Skin of body (tissue), 2 donors: ENCODE measurements around the gene PARVG. TPM values are rescaled to one million over a fixed set of nuclear protein-coding genes. Genes with fewer than 3 reads are reported as not detected.

Experiments
- DNase-seq: peaks from one replicate; lab custom pipeline; 2025; lab: John Stamatoyannopoulos, UW
- total RNA-seq: library from RNA; depleted of rRNA; stranded (reverse); fragments of >200 nt; gene quantifications from one replicate; pipeline ENCODE4 v1.2.3, GENCODE V29; 2014

The PARVG gene
- total RNA-seq, 1 donor from 2014 or later = 5.7 TPM

DNA sequence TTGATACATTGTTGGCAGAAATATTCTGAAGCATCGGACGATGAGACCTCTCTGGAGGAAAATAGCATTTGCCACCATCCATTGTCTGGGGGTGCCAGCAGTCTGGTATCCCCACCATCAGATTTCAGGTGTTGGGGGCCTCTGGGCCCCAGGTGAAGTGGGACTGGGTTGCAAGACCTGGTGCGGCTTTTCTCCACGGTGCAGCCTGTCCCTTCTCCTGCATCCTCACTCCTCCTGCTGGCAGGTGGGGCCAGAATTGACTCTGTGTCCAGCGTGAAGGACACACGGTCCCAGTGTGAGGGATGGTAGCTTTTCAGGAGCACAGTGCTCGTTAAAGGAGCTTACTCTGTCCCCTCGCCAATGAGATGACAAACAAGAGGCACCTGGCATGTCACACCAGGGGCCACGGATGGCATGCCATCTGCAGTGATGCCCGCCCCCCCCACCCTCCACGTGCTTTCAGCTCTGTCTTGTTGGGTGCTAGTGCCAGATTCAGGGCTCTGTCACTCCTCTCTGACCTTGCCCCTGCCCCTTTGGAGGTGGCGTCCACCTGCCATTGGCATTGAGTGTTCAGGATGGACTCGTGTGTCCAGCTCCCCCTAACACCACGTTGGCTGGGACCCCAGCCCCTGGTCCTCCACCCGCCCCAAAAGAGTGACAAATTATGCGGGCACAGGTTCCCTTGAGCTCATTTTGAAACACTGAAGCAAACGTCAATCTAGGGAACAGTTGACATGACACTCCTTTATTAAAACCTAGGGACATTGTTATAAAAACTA, 62.4 kb downstream of the PARVG start:
- DNase-seq = no peak

DNA sequence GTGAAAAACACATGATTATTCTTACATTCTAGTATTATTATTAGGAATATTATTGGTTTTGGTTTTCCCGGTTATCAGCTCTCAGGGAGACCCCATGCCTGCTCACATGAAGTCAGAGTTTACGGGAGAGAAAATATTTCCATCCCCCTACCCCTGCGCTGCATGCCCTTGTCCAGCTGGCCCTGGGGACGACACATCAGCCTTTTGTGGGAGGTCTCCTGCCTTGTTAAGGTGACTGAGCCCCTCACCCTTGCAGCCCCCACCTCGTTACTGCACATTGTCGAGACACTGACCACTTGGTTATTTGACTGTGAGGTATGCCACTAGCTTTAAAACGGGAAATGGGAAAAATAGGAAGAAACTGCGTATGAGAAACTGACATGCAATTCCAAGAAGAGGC, 63.0 kb downstream of the PARVG start:
- DNase-seq = no peak

DNA sequence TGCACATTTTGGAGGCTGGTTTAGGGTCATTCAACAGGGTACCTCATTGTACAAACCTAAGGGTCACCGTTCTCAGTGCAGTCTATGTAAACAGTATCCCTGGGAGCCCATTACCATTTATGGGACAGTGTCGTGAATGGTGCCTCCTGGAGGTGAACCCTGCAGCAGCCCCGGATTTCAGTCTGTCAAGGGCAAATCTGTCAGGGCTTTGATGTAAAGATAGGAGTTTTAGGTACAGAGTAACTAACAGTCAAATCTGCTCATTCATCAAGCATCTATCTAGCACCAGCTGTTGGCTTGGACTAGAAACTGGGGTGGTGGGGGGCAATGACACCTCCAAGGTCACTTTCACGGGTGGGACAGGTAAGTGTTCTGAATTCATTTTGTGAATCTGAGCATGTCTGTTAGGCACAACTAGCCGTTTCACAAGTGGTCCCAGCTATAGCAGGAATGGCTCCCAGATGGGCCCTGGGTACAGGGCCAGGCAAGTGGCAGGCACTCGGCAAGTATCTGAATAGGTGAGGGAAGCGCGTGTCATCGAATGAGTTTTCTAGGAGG, 63.6 kb downstream of the PARVG start:
- no peak for DNase-seq

DNA sequence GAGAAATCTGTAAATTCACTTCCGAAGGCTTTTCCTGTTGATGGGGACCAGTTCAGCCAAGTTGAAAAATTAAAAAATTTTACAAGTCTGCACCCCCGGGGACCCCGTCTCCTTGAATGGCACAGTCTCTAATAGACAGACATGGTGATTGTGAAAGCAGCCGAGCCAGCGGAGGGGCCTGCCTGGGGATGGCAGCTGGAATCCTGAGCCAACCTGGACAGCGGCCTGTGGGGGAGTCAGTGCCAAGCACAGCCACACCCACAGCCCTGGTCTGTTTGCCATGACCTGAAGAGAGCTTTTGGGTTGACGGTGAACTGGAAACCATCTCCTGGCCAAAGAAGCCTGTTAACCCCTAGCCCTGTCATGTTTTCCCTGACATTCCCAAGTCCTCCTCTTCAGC, 64.7 kb downstream of the PARVG start:
- DNase-seq = no peak

DNA sequence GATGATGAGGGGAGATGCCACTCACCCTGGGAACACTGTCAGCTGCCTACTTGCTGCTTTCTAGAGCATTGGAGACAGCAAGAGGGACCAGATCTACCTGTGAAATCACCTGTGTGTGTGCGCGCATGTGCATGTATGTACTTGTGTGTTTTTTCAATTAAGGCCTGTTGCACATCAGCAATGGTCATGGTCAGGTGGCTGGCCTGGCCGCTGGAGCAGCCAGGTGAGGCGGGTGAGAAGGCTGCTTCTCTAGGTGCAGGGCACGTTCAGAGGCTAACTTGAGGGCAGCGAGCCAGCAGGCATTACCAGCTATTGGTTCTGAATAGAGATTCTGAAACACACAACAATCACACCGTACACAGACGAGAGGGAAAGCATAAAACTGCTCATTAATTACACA, 65.1 kb downstream of the PARVG start:
- no peak for DNase-seq

DNA sequence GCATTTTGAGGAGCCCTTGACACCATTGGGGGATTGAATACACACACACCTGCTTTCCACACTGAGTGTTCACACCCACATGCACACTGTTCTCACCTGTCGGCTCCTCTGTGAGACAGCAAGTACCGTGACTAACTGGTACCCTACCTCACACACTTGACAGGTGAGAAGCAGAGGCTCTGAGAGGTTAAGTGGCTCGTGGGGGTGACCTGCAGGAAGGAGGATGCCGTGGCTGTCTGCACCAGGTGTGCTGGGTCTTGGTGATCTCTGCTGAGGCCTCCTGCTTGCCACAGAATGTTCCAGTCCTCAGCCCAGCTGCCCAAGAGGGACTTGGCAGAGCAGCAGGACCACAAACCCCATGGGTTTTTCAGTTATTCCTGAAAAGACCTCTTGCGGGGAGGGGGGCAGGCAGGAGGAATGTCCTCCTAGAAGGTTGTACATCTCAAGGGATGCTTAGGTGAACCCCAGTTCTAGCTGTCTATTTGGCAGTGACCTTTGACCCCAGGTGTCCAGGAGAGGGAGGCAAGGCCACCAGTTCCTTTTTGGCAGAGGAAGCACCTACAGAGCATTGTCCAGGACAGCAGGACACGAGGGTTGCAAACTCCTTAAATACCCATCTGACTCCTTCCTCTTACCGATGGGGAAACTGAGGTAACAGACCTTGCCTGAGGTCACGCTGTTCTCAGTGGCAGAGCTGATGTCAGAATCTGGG, 66.0 kb downstream of the PARVG start:
- no peak for DNase-seq

DNA sequence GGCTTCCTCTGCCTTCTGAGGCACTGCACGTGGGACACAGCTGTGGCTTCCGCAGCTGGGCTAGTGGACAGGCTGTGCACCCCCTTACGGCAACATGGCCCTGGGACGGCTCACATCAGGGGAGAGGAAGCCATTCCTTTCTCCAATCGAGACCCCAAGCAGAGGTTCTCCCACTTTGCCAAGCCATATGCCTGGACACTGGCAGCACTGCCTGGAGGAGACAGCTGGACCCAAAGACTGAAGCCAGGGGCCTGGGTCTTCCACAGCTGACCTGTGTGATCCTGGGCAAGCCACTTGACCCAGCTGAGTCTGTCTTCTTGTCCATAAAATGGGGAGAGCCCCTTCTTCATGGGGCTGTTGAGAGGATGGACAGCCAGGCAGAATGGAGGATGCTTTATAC, 66.6 kb downstream of the PARVG start:
- no peak for DNase-seq

DNA sequence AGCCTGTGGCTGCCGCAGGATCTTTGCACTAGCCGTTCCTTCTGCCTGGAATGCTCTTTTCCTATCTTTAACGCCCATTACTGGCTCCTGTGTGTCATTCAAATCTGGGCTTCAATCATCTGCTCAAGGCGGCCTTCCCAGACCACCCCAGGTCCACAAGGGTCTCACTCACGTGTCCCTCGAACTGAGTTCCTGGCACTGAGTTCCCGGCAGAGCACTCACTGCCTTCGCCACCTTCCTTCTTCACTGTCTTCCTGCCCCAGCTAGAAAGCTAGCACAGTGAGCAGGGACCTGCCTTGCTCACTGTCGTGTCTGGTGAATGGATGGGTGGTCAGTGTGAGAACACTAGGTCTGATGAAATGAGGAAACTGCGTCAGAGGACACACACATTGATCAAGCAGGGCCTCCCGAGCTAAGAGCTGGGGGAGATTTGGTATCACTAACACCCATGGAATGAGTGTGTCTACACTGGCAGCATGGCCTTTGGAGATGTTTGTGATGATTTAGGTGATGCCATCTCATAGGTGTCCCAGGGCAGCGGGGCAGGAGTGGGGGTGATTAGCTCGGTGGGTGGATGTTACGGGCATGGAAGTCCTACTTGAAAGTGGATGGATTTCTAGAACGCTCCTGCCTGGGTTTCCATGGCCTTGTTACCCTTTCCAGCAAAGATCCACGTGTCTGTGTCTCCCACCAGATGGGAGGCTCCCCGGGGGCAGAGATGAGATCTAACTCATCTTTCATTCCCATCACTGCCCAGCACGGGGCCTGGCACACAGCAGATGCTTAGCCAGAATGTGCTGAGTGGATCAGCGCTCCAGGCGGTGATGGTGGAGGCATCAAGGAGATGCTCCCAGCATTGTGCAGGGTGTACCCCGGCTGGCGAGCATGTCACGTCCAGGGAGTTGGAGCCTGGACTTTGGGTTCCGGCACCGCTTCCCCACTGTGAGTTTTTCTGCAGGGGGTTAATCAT, 67.5 kb downstream of the PARVG start:
- DNase-seq = no peak

DNA sequence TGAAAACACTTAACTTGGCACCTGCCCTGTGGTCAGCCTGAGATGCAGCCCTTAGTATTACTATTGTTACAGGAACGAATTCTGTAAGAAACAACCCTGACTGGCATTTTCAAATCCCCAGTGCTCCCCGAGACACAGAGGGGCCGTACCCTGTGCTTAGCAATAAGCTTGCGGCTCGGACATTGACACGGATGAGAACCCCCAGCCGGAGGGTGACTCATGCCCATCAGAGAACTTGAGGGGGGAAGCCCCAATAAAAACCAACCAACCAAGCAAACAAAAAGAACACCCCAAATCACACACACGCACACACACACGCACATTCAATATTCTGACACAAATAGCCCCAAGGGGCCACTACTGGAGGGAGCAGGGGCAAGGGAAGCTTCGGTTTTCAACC, 68.2 kb downstream of the PARVG start:
- no peak for DNase-seq

DNA sequence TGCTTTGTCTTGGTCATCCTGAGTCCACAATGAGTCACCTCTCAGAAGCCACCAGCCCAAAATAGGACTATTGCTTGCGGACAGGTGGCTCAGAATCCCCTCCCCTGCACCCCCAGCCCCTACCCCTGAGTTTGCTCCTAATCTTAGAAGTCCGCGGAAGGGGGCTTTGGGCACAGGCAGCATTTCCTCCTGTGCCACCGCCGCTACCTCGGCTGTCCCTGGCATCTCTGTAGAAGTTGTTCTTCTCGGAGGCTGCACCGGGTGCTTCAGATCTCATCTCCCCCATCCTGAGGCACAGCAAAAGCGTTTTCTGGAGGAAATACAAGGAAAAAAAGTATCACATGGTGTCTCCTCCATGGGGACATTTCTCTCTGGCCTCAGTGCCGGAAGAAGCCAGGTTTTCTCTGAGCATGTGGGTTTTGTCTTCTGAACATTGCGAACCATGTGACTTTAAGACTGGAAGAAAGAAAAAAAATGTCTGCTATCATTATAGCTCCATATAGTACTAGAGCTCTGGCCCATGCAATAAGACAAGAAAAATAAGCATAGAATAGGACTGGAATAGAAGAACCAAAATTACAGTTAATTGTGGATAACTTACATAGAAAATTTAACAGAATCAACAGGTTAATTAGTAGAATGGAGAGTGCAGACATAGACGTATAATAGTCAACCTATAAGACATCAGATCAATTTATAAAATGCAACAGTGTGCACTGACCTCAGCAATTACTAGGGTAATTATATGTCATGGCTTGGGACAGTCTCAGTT, 68.8 kb downstream of the PARVG start:
- no peak for DNase-seq

DNA sequence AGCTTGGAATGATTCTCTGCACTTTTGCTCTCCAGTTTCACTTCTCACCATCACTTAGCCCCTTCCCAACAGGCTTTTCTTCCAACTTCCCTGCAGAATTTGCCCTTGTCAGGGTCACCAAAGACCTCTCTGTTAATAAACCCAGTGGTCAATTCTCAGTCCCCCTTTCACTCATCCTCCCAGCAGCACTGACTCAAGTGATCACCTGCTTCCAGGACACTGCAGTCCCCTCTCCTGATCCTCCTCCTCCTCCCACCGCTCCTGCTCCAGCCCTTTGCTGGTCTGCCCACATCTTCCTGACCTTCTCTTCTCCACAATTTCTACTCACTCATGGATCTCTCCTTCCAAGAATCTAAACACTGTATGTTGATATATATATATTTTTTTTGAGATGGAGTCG, 74.1 kb downstream of the PARVG start:
- no peak for DNase-seq

DNA sequence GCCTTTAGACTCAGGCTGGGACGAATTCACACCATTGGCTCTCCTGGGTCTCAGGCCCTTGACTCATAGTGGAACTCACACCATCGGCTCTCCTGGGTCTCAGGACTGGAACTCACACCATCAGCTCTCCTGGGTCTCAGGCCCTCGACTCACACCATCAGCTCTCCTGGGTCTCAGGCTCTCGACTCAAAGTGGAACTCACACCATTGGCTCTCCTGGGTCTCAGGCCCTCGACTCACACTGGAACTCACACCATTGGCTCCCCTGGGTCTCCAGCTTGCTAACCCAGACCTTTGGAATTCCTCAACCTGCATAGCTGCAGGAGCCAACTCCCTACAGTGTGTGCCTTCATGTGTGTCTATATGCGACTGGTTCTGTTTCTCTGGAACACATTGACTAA, 75.4 kb downstream of the PARVG start:
- DNase-seq = no peak

DNA sequence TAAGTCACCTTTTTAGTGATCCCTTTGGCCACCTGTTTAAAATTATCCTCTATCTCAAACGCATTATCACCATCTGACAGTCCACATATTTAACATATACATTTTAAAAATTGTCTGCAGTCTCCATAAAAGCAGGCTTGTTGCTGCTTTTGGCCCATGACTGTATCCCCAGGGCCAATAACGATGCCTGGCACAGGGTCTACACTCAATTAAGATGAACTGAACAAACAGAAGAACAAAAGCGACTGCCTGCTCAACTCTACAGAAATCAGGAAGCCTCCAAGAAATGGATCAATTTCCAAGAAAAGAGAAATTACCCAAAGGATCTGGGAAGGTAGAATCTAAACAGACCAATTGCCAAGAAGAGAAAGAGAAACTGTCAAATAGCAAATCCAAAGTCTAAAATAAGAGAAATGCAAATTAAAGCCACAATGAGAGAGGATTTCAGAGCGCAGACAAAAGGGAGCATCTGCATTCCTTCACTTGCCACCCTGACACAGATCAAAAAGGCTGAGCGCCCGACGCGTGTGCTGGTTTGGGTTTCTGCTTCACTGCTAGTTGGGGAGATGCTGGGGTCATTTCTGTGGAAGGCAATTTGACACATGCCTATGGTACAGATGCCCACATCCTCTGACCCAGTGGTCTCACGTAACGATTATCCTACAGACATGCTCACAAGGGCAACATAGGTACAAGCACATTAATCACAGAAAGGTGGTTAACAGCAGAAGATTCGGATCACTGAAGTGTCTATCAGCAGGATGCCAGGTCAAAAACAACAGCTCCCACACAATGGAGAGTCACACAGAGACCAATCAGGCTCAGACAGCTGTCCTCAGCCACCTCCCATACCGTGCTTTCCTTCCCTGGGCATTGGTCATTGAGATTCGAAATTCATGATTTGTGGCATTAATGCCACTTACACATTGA, 76.1 kb downstream of the PARVG start:
- no peak for DNase-seq

Other genes with a start within 250 kb of the PARVG start
- 40.1 TPM for gene SAMM50, start 225.5 kb upstream of the PARVG start, total RNA-seq
- gene PARVB, start 156.6 kb upstream of the PARVG start, total RNA-seq = 6.6 TPM
- gene SHISAL1, start 132.0 kb downstream of the PARVG start, total RNA-seq = 0.99 TPM